Ovary (tissue), 9 donors: ENCODE measurements around the gene GRIFIN. TPM values are rescaled to one million over a fixed set of nuclear protein-coding genes. Genes with fewer than 3 reads are reported as not detected.
A peak's percentile ranks its signal among the peaks of the same experiment; 100 is the strongest.

ENCODE experiments used
- DNase-seq, 5 donors: peaks; one replicate each; pipeline ENCODE4 v3.0.0-alpha.2; 2019 to 2020
- H3K27ac ChIP-seq, 2 donors: fragments of 200-600 bp; one replicate each; pipeline versions ENCODE4 v1.5.1 to v1.8.0; 2019 to 2022
- H3K27me3 ChIP-seq: fragments of 200-600 bp; one replicate; pipeline ENCODE4 v1.8.0; 2022
- H3K36me3 ChIP-seq: fragments of 200-600 bp; sonication (generic); one replicate; pipeline ENCODE4 v1.5.1; 2019
- H3K4me1 ChIP-seq: one replicate; pipeline ENCODE4 v1.8.1; 2013; ENCODE audit warnings: mild to moderate bottlenecking, moderate library complexity; ENCODE audit not compliant: insufficient read depth
- H3K4me3 ChIP-seq: fragments of 200-600 bp; sonication (generic); one replicate; pipeline ENCODE4 v1.5.1; 2017
- H3K9me3 ChIP-seq, 2 donors: fragments of 200-600 bp in 1 of 2; sonication (generic) in 1 of 2; one replicate each; pipeline versions ENCODE4 v1.5.1 to v1.8.1; 2013 to 2019; ENCODE audit warnings: mild to moderate bottlenecking in 1 of 2, moderate library complexity in 1 of 2
- CTCF ChIP-seq, 3 donors: fragments of 450-650 bp in 2 of 3; fragments of 200-600 bp in 1 of 3; IDR thresholded peaks; one replicate each; pipeline versions ENCODE4 v1.5.1 to v1.8.0; 2016 to 2022; ENCODE audit warnings: antibody characterized with exemption in 3 of 3, mild to moderate bottlenecking in 1 of 3
- EP300 ChIP-seq: sonication (generic); formaldehyde crosslinking; IDR thresholded peaks from one replicate; pipeline ENCODE4 v1.6.1; 2017; ENCODE audit warnings: antibody characterized with exemption
- POLR2A ChIP-seq: fragments of 450-650 bp; IDR thresholded peaks from one replicate; pipeline ENCODE4 v1.6.1; 2017; ENCODE audit warnings: antibody characterized with exemption, mild to moderate bottlenecking, moderate library complexity
- WGBS, 3 donors: extraction: QIAGEN DNeasy Blood & Tissue Kit in 1 of 3; methylation state at CpG; one replicate each; pipeline versions ENCODE4 v1.1.5 to v1.1.7; 2013 to 2017; 5-methylcytosine and 5-hydroxymethylcytosine counted together
- intact Hi-C, 4 donors: fragments of 100-400 bp; cut with DNase I; formaldehyde crosslinking; loops; one replicate each; pipeline versions ENCODE4 v1.11.0 to v1.15.1; 2022 to 2023
- polyA plus RNA-seq, 2 donors: library from polyadenylated mRNA; stranded (reverse); fragments of 200-250 nt in 1 of 2; fragments of 350-450 nt in 1 of 2; fragmentation: Illumina TruSeq in 1 of 2; extraction: RNeasy Lipid Tissue Mini Kit (QIAGEN cat#74804) in 1 of 2; gene quantifications; one replicate each; pipeline ENCODE4 v1.2.3, GENCODE V29; 2013 to 2014
- total RNA-seq, 7 donors: library from RNA; depleted of rRNA in 2 of 7; stranded (reverse); fragments of >200 nt in 2 of 7; fragmentation: NEBNext Ultra II Directional in 3 of 7; extraction: Animal tissue kit (Norgen Biotek cat#: 25700) in 3 of 7; gene quantifications; one replicate each; pipeline versions ENCODE4 v1.1.0 to v1.2.4, GENCODE V29; 2016 to 2023
- donor health status: DM: no; HTN: no; CAD: no; lungs with moderate emphysema.
- donor health status: DM: no; HTN: no; CAD: no.
- donor health status: Bipolar disorder and iron deficiency.
- donor health status: DM: yes; HTN: yes; CAD: no.
- donor health status: DM: no; HTN: no; CAD: no.
- donor health status: DM: yes; HTN: yes; CAD: no.

Gene GRIFIN
- total and polyA plus RNA-seq, 9 donors: not detected

- peak in 1 of 5 donors; percentile 33 for DNase-seq
- Histone ChIP-seq H3K27ac (no peak overlapping the region), H3K36me3 (no peaks in the 10 kb centered on the region), H3K4me1 (peaks cover 21% of the 10 kb centered on the region), H3K9me3 (no peaks in the 10 kb centered on the region), H3K27me3 (no peaks in the 10 kb centered on the region), H3K4me3 (no peak overlapping the region)
- WGBS, 3 donors: 29 to 51% (median 44%) methylated on average over 13 of the region's 13 CpGs
- no peak for TF ChIP-seq POLR2A
- no peak for TF ChIP-seq EP300
- no peak for TF ChIP-seq CTCF (IDR thresholded peaks at IDR 0.05)
- intact Hi-C loops: no loop called here
Observed at GRCh38 chr7:2490181-2490651, 14.0 kb upstream of the GRIFIN start.

- Histone ChIP-seq H3K27ac (no peak overlapping the region), H3K4me3 (no peak overlapping the region), H3K4me1 (peaks cover 21% of the 10 kb centered on the region), H3K9me3 (no peaks in the 10 kb centered on the region), H3K36me3 (no peaks in the 10 kb centered on the region), H3K27me3 (no peaks in the 10 kb centered on the region)
- intact Hi-C loops: no loop called here
- WGBS, 3 donors: 25 to 34% (median 27%) methylated on average over 9 of the region's 9 CpGs
- peak in 2 of 5 donors; percentile 14 to 33 for DNase-seq
- TF ChIP-seq CTCF (IDR thresholded peaks at IDR 0.05) (no peak), POLR2A (no peak), EP300 (no peak)
Observed at GRCh38 chr7:2488681-2489080, 12.5 kb upstream of the GRIFIN start.

GRCh38 chr7:2488272-2488645 is 12.1 kb upstream of the GRIFIN start:
- intact Hi-C loops: no loop called here
- Histone ChIP-seq H3K36me3 (no peaks in the 10 kb centered on the region), H3K4me3 (no peak overlapping the region), H3K9me3 (peaks cover 0 to under 1% of the 10 kb centered on the region in 2 donors), H3K27ac (no peak overlapping the region), H3K4me1 (peaks cover 21% of the 10 kb centered on the region), H3K27me3 (no peaks in the 10 kb centered on the region)
- DNase-seq: peak in 3 of 5 donors; percentile 15 to 69 (median 40)
- TF ChIP-seq CTCF (IDR thresholded peaks at IDR 0.05) (no peak), POLR2A (no peak), EP300 (no peak)
- WGBS, 3 donors: 49 to 69% (median 69%) methylated on average over 8 of the region's 8 CpGs

GRCh38 chr7:2487586-2488271 is 11.5 kb upstream of the GRIFIN start:
- DNase-seq: peak in 4 of 5 donors; percentile 50 to 71 (median 53)
- Histone ChIP-seq H3K4me1 (peaks cover 21% of the 10 kb centered on the region), H3K9me3 (peaks cover 0 to 4% of the 10 kb centered on the region in 2 donors), H3K4me3 (no peak overlapping the region), H3K27me3 (no peaks in the 10 kb centered on the region), H3K27ac (no peak overlapping the region), H3K36me3 (no peaks in the 10 kb centered on the region)
- whole genome bisulfite sequencing, 3 donors: 22 to 34% (median 28%) methylated on average over 14 of the region's 14 CpGs
- TF ChIP-seq POLR2A (no peak), EP300 (no peak), CTCF (IDR thresholded peaks at IDR 0.05) (no peak)
- intact Hi-C loops: no loop called here
